Body of pancreas (tissue), 4 donors: ENCODE measurements around the gene WDFY4.

ENCODE experiments used
- POLR2A ChIP-seq, 3 donors: fragments of 450-650 bp; IDR thresholded peaks; one replicate each; pipeline ENCODE4 v1.6.1; 2016; ENCODE audit warnings: antibody characterized with exemption in 3 of 3, mild to moderate bottlenecking in 2 of 3
- TF ChIP-seq, protein P1 (sequence below), 7 experiments: fragments of 450-650 bp in 4 of 7; fragments of 200-600 bp in 3 of 7; sonication (generic) in 3 of 7; IDR thresholded peaks; one replicate each; pipeline ENCODE4 v1.5.1; 2016 to 2019; ENCODE audit warnings: antibody characterized with exemption in 7 of 7

DNA sequence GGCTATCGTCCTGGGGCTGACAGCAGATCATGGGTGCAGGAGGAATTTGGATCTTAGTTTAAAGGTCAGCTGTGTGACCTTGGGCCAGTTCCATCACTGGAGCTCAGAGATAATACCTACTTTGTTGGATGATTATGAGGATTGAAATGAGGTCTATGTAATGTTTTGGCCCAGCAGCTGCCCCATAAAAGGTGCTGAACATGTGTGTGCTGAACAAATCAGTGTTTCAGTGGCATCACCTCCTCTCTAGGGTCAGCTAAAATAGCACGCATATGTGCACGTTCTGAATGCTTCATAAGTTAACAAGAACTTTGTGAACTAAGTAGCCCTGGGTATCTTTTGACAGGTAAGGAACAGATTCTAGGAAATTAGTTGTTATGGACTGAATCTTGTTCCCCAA lies 339.8 kb downstream of the WDFY4 start:
- TF ChIP-seq, protein P1, sequence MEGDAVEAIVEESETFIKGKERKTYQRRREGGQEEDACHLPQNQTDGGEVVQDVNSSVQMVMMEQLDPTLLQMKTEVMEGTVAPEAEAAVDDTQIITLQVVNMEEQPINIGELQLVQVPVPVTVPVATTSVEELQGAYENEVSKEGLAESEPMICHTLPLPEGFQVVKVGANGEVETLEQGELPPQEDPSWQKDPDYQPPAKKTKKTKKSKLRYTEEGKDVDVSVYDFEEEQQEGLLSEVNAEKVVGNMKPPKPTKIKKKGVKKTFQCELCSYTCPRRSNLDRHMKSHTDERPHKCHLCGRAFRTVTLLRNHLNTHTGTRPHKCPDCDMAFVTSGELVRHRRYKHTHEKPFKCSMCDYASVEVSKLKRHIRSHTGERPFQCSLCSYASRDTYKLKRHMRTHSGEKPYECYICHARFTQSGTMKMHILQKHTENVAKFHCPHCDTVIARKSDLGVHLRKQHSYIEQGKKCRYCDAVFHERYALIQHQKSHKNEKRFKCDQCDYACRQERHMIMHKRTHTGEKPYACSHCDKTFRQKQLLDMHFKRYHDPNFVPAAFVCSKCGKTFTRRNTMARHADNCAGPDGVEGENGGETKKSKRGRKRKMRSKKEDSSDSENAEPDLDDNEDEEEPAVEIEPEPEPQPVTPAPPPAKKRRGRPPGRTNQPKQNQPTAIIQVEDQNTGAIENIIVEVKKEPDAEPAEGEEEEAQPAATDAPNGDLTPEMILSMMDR (IDR thresholded peaks at IDR 0.05): no peak
- no peak for TF ChIP-seq POLR2A (IDR thresholded peaks at IDR 0.05)
